ENCODE measurements around the gene GPR171.
"Not testable (repeated sequence)": the region's sequence is repeated elsewhere in the genome, so short reads cannot be mapped to it uniquely, and the experiment has no call there.

GPR171 gene

DNA sequence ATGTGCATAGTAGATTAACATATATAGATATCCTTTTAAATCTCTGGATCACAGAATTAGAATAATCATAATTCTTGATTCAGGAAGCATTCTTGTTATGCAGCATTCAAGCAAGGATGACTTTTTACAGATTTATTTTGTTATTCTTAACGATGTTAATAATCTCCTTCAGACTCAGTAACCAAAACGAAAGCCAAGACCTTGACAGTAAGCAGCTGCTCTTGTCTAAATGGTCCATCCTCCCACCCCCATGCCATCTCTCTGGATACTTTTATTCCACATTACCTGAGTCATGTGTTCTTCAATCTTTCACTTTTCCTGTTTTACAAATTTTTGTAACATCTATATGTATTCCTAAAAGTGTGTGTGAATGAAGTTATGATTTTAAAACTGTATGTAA is 33.3 kb upstream of the GPR171 start:
- Histone ChIP-seq H3K9ac (ENCODE audit: low read length) (no peak overlapping the region), H3K9me3 (replicated peaks; ENCODE audit: insufficient read depth, low read length) (no peaks in the 10 kb centered on the region), H3K4me1 (ENCODE audit: low read length) (no peaks in the 10 kb centered on the region), H3K9me2 (replicated peaks; ENCODE audit: insufficient read depth, low read length) (no peaks in the 10 kb centered on the region), H2AFZ (ENCODE audit: low read length) (no peak overlapping the region), H3K27ac (ENCODE audit: low read length) (no peak overlapping the region), H4K20me1 (ENCODE audit: insufficient read depth, low read length) (no peaks in the 10 kb centered on the region), H3F3A (ENCODE audit: insufficient read depth, low read length) (no peaks in the 10 kb centered on the region), H3K79me2 (ENCODE audit: low read length) (no peaks in the 10 kb centered on the region), H3K4me2 (ENCODE audit: low read depth, low read length) (no peak overlapping the region), H3K4me3 (ENCODE audit: low read length) (no peak overlapping the region), H3K27me3 (replicated peaks; ENCODE audit: insufficient read depth, low read length) (no peaks in the 10 kb centered on the region), H3K36me3 (replicated peaks; ENCODE audit: insufficient read depth, low read length) (no peaks in the 10 kb centered on the region)
- TF ChIP-seq EZH2 (optimal IDR thresholded peaks at IDR 0.05; ENCODE audit: low read depth, low read length) (no peak), CTCF (IDR thresholded peaks at IDR 0.05; ENCODE audit: low read length) (no peak), EZH2phosphoT487 (IDR thresholded peaks at IDR 0.05; ENCODE audit: low read length) (no peak)
- no peak for DNase-seq

GRCh38 chr3:151234825-151235224 is 31.8 kb upstream of the GPR171 start:
- H3K36me3 ChIP-seq (replicated peaks; ENCODE audit: insufficient read depth, low read length): no peaks in the 10 kb centered on the region
- no peaks in the 10 kb centered on the region for H3K9me2 ChIP-seq (replicated peaks; ENCODE audit: insufficient read depth, low read length)
- no peak overlapping the region for H3K4me2 ChIP-seq (ENCODE audit: low read depth, low read length)
- no peak for TF ChIP-seq CTCF (IDR thresholded peaks at IDR 0.05; ENCODE audit: low read length)
- no peak for TF ChIP-seq EZH2 (optimal IDR thresholded peaks at IDR 0.05; ENCODE audit: low read depth, low read length)
- no peak for TF ChIP-seq EZH2phosphoT487 (IDR thresholded peaks at IDR 0.05; ENCODE audit: low read length)
- H3K79me2 ChIP-seq (ENCODE audit: low read length): no peaks in the 10 kb centered on the region
- no peaks in the 10 kb centered on the region for H4K20me1 ChIP-seq (ENCODE audit: insufficient read depth, low read length)
- H3K27me3 ChIP-seq (replicated peaks; ENCODE audit: insufficient read depth, low read length): no peaks in the 10 kb centered on the region
- no peaks in the 10 kb centered on the region for H3F3A ChIP-seq (ENCODE audit: insufficient read depth, low read length)
- H3K9ac ChIP-seq (ENCODE audit: low read length): no peak overlapping the region
- 0 out of 2 replicates have a peak, but pooled peaks cover 4% of the 10 kb centered on the region for H3K4me1 ChIP-seq (ENCODE audit: low read length)
- no peak overlapping the region for H3K27ac ChIP-seq (ENCODE audit: low read length)
- H2AFZ ChIP-seq (ENCODE audit: low read length): no peak overlapping the region
- no peaks in the 10 kb centered on the region for H3K9me3 ChIP-seq (replicated peaks; ENCODE audit: insufficient read depth, low read length)
- no peak overlapping the region for H3K4me3 ChIP-seq (ENCODE audit: low read length)
- DNase-seq: no peak

GRCh38 chr3:151232991-151233390 is 30.0 kb upstream of the GPR171 start:
- no peak overlapping the region for H3K9ac ChIP-seq (ENCODE audit: low read length)
- no peaks in the 10 kb centered on the region for H3K36me3 ChIP-seq (replicated peaks; ENCODE audit: insufficient read depth, low read length)
- no peaks in the 10 kb centered on the region for H3K9me3 ChIP-seq (replicated peaks; ENCODE audit: insufficient read depth, low read length)
- no peaks in the 10 kb centered on the region for H4K20me1 ChIP-seq (ENCODE audit: insufficient read depth, low read length)
- H3K79me2 ChIP-seq (ENCODE audit: low read length): no peaks in the 10 kb centered on the region
- peaks cover 15% of the 10 kb centered on the region for H3K4me1 ChIP-seq (ENCODE audit: low read length)
- TF ChIP-seq EZH2 (optimal IDR thresholded peaks at IDR 0.05; ENCODE audit: low read depth, low read length) (no peak), EZH2phosphoT487 (IDR thresholded peaks at IDR 0.05; ENCODE audit: low read length) (no peak), CTCF (IDR thresholded peaks at IDR 0.05; ENCODE audit: low read length) (no peak)
- DNase-seq: no peak
- H3K4me2 ChIP-seq (ENCODE audit: low read depth, low read length): no peak overlapping the region
- H3K27ac ChIP-seq (ENCODE audit: low read length): no peak overlapping the region
- peaks cover 7% of the 10 kb centered on the region; the same call in 1 of the 2 replicates for H3F3A ChIP-seq (ENCODE audit: insufficient read depth, low read length)
- H2AFZ ChIP-seq (ENCODE audit: low read length): no peak overlapping the region
- H3K4me3 ChIP-seq (ENCODE audit: low read length): no peak overlapping the region
- H3K27me3 ChIP-seq (replicated peaks; ENCODE audit: insufficient read depth, low read length): no peaks in the 10 kb centered on the region
- no peaks in the 10 kb centered on the region for H3K9me2 ChIP-seq (replicated peaks; ENCODE audit: insufficient read depth, low read length)

GRCh38 chr3:151232403-151232802 is 29.4 kb upstream of the GPR171 start:
- H3K36me3 ChIP-seq (replicated peaks; ENCODE audit: insufficient read depth, low read length); H3K79me2 ChIP-seq (ENCODE audit: low read length); H3F3A ChIP-seq (ENCODE audit: insufficient read depth, low read length); H3K9me3 ChIP-seq (replicated peaks; ENCODE audit: insufficient read depth, low read length); H3K9me2 ChIP-seq (replicated peaks; ENCODE audit: insufficient read depth, low read length); H3K4me2 ChIP-seq (ENCODE audit: low read depth, low read length); H3K9ac ChIP-seq (ENCODE audit: low read length); H3K27me3 ChIP-seq (replicated peaks; ENCODE audit: insufficient read depth, low read length); H3K4me3 ChIP-seq (ENCODE audit: low read length); H2AFZ ChIP-seq (ENCODE audit: low read length); H3K27ac ChIP-seq (ENCODE audit: low read length); H4K20me1 ChIP-seq (ENCODE audit: insufficient read depth, low read length); DNase-seq: not testable (repeated sequence)
- peaks cover 19% of the 10 kb centered on the region for H3K4me1 ChIP-seq (ENCODE audit: low read length)

All from MM.1S (cell line).